GM18867 (cell line): ENCODE measurements around the gene PRRX1.

Experiments used
- ATAC-seq: cut with Tn5 transposase; IDR thresholded peaks from one replicate; pipeline ENCODE4 v1.9.1; 2021; ENCODE audit warnings: mild to moderate bottlenecking, moderate library complexity; ENCODE audit not compliant: unreplicated experiment

PRRX1 gene

GRCh38 chr1:170758992-170759391 lies 95.1 kb downstream of the PRRX1 start:
- ATAC-seq, result no peak

GRCh38 chr1:170765279-170765678 lies 101.3 kb downstream of the PRRX1 start:
- ATAC-seq, result no peak

- ATAC-seq, result no peak
These were observed 101.9 kb downstream of the PRRX1 start for GRCh38 chr1:170765712-170766330.

- ATAC-seq, result no peak
These were observed 105.0 kb downstream of the PRRX1 start for GRCh38 chr1:170768929-170769328.

GRCh38 chr1:170769691-170770090 lies 105.8 kb downstream of the PRRX1 start:
- no peak for ATAC-seq

- ATAC-seq, result no peak
These were observed 106.3 kb downstream of the PRRX1 start for GRCh38 chr1:170770254-170770653.

- ATAC-seq, result no peak
These were observed 112.3 kb downstream of the PRRX1 start for GRCh38 chr1:170776252-170776651.

GRCh38 chr1:170776777-170777176 lies 112.8 kb downstream of the PRRX1 start:
- ATAC-seq, result no peak
